M059J (cell line): Measurements from ENCODE around the gene PTPRD. TPM values are rescaled to one million over a fixed set of nuclear protein-coding genes. Genes with fewer than 3 reads are reported as not detected.

ENCODE experiments used
- DNase-seq: peaks from one replicate; pipeline ENCODE4 v3.0.0-alpha.2; 2012; ENCODE audit warnings: low read depth
- total RNA-seq: library from RNA; depleted of rRNA; stranded (reverse); fragments of >200 nt; shearing (Covaris generic); gene quantifications from 2 replicates; pipeline ENCODE4 v1.2.3, GENCODE V29; 2014

PTPRD gene
- total RNA-seq, 1 experiment from 2014 or later, result not detected

- no peak for DNase-seq
Observed at GRCh38 chr9:8864545-8864896, 1748.3 kb downstream of the PTPRD start.

DNA sequence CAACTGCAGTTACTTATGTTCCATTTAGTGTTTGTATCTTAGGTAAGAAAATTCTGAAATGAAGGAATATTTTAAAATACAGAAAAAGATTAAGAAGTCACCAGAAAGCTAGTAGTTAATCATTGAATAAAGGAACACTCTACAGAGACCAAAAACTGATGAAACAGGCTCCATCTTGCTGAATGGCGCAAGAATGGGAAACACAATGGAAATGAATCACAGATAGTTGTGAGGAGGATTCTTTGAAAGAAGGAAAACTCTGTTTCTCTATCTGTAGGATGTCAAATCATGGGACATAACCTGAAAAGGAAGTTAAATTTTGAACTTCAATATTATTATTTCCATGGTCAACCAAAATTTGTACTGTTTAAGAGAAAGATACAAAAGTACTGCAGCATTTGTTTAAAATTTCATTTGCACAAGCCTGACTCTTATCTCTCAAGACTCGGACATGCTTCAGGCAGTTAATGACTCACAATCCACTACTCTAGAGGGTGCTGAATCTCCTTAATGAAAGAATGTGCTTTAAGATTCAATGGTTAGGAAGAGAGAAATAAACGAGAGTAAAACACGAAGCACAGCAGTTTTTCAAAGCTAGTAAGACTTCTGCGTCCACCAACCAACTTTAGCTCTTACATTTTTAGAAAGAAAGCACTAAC lies 1748.8 kb downstream of the PTPRD start:
- no peak for DNase-seq

DNA sequence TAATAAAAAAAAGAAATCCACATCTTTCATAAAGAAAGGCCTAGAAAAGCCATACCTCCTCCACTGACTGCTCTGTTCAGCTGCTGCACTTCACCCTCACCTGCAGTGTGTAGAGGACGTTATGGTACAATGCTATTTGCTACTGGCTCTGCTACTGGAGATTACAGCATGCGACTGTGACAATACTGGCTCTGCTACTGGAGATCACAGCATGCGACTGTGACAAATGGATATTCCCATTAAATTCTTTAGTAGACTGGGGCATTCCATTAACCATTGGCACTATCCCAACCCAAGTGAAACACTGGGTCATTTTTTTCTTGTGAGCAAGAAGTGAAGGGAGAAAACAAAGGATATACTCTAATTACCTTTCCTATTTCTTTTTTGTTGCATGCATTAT lies 1749.7 kb downstream of the PTPRD start:
- no peak for DNase-seq

DNA sequence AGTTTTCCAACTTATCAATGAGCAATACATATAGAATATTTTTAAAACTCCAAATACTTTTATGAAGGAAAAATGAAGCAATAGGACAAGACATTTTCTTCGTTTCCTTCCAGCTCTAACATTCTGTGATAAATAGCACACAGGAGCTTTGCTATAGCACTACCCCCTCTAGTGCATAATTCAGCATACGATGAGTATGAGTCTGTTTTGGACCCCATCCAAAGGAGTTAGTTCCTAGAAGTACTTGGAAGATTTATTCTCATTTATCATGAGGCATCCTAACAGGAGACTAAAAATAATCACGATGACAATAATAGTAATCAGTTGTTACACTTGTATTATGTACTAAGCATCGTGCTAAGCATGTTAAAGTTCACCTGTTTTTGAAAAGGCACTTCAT lies 1751.9 kb downstream of the PTPRD start:
- DNase-seq, result no peak

- DNase-seq, result no peak
Observed at GRCh38 chr9:8860086-8860485, 1752.7 kb downstream of the PTPRD start.

DNA sequence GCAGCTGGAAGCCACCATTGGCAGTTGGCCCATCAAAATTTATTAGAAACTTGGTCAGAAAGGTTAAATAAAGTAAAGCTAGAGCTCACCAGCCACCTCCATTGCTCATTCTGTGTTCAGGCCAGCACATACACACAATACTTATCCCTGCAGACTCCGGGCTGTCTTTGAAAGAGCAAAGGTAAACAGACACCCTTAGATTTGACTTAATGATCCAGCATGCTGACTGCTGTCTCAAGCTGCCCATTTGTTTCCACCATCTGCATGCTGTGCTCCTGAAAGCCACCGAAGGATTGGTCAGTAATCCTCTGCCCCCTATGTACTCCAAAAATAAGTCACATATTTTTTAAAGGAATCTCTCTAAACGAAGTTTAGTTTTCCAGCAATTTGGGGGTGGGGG lies 1753.4 kb downstream of the PTPRD start:
- no peak for DNase-seq

DNA sequence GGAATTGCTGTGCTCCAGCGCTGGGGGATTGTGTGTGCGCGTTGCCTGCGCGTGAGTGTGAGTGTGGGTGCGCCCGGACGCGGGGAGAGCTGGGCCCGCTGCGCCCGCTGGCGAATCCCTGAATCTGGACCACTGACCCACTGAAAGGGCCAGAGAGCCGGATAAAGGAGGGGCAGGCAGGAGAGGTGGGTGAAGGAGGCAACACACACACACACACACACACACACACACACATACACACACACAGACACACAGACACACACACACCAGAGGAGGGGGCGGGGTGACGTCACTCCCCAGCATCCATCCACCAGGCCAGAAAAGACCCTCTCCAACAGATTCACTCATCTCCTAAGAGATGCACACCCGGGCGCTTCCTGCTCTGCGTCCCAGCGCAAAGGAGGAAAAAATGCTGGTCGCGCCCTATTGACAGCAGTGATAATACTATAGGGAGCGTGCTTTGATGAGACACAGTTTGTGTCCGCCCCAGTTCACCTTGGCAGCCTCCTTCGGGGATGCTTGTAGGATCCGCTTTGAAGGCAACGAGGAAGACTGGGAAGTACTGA lies 1754.1 kb downstream of the PTPRD start:
- DNase-seq, result no peak

DNA sequence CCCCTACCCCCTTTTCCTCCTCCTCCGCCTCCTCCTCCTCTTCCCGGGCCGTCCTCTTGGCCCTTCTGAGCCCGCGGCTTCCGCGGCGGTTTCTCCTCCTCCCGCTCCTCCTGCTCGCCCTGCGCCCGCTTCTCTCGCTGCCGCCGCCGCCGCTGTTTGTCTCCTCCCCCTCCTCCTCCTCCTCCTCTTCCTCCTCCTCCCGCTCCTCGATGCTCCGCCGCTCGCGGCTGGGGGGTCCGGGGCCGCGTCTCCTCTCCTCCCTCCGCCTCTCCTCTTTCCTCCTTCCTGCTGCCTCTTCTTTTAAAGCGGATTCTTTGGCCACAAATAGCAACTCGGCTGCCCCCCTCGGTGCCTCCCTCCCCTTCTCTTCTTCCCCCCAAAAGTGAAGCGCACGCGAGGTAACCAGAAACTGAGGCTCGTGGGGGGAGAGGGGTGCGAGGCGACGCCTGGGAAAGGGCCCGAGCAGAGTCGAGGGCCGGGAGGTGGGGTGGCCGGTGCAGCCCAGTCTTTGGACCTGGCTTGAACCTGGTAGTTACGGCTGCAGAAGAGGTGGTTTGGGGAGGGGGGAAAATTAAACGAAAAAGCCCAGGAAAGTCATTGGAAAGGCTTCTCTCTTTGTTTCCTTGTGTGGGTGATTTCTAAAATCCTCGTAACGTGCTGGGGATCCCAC lies 1754.7 kb downstream of the PTPRD start:
- DNase-seq, result peak; percentile 2

DNA sequence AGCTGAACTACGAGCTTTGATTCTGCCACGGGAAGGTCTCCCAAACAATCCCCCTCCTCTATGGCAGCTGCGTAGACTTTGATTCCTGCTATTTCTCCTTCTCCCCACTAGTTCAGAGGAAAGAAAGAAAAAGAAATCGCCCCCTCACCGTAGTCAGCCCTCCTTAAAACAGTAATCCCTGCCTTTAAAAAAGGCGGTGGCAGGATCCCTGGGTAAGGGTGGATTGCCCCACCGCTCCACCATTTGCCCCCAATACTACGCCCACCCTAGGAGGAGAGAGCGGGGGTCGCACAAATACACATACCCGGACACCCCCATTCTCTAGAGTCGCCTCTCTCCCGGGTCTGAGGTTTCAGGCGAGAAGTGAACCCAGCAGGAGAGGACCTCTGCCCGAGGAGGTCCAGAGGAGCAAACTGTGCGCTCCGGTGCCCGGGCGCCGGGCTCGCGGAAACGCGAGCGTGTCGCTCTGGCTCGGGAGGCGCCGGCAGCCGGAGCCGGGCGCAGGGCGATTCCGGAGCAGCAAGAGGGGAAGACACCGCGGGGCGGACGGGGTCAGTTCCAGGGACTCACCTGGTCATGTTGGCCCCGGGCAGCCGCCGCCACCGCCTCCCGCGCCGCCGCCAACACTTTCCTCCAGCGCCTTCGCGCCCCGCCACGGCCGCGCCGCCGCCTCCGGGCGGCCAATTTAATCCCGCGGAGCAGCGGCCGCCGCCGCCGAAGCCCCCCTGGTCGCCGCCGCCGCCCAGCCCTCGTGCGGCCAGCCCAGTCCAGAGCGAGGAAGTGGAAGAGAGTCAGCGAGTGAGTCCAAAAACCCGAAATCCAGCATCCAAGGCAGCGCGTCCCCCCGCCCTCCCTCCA lies 1755.5 kb downstream of the PTPRD start:
- DNase-seq, result no peak

DNA sequence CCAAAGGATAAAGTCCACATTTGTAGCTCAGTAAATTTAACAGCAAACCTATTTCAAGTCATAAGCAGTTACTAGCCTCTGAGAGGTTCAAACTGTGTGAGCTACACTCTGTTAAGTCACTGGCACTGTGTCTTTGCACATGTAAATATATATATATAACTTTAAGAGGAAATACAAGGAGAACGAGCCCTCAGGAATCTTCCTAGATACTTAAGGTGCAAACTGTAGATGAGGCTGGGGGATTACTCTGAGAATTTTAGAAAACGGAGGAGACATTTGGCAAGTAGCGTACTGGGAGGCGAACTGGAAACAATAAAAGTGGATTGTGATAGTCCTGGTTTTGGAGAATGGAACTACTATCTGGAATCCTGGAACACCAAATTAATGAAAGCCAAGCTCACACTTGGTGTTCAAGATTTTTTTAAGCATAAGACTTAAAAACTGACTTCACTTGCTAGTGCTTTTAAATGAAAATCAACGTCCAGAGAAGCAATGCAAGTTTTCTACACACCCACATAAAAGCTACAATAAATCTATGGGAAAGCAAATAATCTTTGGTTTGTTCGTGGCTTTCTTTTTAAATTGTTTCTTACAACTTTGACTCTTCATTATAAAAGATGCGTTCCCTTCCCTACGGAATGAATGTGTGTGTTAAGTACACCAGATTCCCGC lies 1756.3 kb downstream of the PTPRD start:
- DNase-seq, result no peak

GRCh38 chr9:8855046-8855445 lies 1757.8 kb downstream of the PTPRD start:
- no peak for DNase-seq

DNA sequence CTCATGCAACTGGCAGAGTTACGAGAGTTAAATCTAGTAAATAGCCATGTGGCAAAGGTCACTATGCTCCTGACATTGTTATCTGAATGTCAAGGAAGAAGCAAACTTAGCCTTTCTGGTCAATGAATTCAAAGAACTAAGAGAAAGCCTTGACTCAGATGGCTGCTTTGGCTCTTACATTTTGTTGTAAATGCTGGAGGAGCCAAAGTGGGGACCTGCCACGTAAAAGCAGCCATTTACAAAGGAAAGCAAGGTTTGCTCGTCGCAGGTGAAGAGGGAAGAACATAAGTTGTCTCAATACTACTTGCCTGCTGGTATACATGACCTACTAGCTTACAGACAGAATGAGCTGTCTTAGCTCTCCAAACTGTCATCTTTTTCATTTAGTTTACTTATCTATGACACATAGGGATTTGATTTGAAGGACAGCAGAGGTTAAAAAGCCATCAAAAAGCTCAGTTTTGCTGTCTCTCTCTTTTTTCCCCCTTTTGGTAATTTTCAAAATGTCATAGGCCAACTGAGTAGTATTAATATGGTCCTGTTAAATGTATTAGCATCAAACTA lies 1760.4 kb downstream of the PTPRD start:
- DNase-seq, result no peak

- DNase-seq, result no peak
Observed at GRCh38 chr9:8850914-8851313, 1761.9 kb downstream of the PTPRD start.

DNA sequence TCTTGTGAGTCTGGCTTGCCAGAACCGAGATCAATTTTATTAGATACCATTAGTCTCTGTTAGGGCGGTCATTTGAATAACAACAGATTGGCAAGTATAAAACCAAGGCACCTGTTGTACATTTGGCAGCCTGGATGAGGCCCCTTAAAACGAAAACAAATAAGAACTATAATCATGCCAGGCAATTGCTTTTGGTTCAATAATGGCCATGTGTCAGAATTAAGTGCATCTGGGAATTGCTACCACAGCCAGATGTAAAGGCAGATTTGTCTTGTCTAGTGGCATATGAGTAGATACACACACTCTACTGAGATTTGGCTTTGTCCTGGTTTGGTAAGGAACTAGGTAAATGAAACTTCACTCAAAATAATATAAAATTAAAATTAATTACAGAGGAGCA lies 1767.0 kb downstream of the PTPRD start:
- DNase-seq, result no peak

- DNase-seq, result no peak
Observed at GRCh38 chr9:8845376-8845775, 1767.4 kb downstream of the PTPRD start.

DNA sequence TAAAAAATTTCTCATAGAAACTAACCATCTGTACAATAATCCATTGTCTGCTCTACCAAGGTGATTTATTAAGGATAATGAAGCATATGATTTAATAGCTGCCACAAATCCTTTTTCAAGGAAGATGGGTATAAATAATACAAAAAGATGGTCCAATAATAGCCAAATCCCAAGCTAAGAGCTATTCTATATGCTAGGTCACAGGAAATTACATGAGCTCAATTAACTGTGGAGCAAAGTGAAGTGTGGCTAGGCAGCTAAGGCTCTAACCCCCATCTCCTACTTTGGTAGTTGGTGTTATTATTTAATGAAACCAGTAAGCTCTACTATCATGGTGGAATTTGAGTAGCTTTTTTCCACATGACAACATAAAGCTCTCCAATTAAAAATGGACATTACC lies 1768.3 kb downstream of the PTPRD start:
- no peak for DNase-seq

GRCh38 chr9:8842402-8843193 lies 1770.2 kb downstream of the PTPRD start:
- no peak for DNase-seq

DNA sequence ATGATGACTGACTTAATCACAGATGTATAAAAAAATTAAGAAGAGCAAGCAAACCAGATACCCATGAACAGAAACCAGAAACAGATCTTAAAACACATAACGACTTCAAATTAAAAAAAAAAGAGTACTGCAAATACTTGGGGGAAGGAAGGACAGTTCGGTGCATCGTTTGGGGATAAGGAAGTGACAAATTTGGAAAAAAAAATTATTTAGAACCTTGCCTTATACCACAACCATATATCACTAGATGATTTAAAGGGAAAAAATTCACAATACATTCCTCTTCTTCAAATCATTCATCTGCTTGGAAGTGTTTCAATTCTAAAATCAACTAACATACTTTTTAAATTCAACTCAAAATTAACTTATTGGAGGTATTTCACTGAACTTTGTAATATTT lies 1774.7 kb downstream of the PTPRD start:
- no peak for DNase-seq

GRCh38 chr9:8835291-8835690 lies 1777.5 kb downstream of the PTPRD start:
- DNase-seq, result no peak

DNA sequence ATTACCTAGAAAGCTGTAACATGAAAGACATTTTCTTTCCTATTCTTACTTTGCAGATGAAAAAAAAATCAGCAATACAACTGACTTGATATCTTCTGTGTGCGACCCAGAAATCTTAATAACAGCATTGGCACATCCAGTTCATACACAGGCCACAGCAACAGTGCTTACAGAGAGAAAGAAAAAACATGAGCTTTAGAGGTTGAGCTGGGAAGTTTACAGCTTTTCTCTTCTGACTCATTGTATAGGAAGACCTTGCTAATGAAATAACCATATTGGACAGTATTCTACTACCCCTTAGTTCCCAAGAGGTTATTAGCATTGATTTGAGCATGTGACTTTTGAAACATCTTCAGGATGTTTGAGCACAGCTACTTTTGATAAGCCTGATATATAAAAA lies 1779.8 kb downstream of the PTPRD start:
- no peak for DNase-seq

GRCh38 chr9:8832386-8832785 lies 1780.4 kb downstream of the PTPRD start:
- no peak for DNase-seq
